Epithelial cell of proximal tubule (primary cell): ENCODE results near the gene TMTC3. TPM values are rescaled to one million over a fixed set of nuclear protein-coding genes. Genes with fewer than 3 reads are reported as not detected.
A peak's percentile ranks its signal among the peaks of the same experiment; 100 is the strongest.

ENCODE experiments used
- DNase-seq: peaks from one replicate; pipeline ENCODE4 v3.0.0-alpha.2; 2011; ENCODE audit warnings: low read depth
- H3K4me3 ChIP-seq: 2 replicates; pipeline ENCODE4 v1.5.1; 2011; ENCODE audit warnings: low read depth, mild to moderate bottlenecking, low read length
- total RNA-seq: library from RNA; depleted of rRNA; stranded (reverse); fragments of >200 nt; gene quantifications from 2 replicates; pipeline ENCODE4 v1.2.3, GENCODE V29; 2015
- TF ChIP-seq, protein P1 (sequence below): conservative IDR thresholded peaks from 2 replicates; pipeline ENCODE4 v1.5.1; 2012; ENCODE audit warnings: low read depth, mild to moderate bottlenecking, low read length

TMTC3 gene
- total RNA-seq, 1 donor from 2014 or later, result 11.6 TPM

DNA sequence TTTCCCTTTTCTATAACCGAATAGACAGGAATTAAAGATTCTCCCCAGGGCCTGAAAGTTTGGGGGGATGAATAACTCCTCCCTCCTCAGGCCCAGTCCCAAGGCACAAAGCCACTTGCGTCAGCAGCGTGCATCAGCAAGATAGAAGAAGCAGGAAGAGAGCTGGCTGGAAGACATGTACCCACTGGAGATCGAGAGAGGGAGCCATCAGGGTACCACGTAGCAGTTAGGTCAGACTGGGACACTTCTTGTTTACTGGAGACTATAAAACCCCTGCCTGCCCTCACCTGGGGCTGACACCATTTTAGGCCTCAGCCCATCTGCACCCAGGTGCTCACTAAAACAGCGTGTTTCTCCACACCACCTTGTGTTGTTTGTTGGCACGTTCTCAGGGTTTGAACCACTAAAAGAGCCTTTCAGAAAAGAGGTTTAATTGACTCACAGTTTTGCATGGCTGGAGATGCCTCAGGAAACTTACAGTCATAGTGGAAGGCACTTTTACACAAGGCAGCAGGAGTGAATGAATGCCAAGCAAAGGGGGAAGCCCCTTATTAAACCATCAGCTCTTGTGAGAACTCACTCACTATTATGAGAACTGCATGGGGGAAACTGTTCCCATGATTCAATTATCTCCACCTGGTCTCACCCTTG, 93.2 kb downstream of the TMTC3 start:
- no peak for DNase-seq
- TF ChIP-seq, protein P1, sequence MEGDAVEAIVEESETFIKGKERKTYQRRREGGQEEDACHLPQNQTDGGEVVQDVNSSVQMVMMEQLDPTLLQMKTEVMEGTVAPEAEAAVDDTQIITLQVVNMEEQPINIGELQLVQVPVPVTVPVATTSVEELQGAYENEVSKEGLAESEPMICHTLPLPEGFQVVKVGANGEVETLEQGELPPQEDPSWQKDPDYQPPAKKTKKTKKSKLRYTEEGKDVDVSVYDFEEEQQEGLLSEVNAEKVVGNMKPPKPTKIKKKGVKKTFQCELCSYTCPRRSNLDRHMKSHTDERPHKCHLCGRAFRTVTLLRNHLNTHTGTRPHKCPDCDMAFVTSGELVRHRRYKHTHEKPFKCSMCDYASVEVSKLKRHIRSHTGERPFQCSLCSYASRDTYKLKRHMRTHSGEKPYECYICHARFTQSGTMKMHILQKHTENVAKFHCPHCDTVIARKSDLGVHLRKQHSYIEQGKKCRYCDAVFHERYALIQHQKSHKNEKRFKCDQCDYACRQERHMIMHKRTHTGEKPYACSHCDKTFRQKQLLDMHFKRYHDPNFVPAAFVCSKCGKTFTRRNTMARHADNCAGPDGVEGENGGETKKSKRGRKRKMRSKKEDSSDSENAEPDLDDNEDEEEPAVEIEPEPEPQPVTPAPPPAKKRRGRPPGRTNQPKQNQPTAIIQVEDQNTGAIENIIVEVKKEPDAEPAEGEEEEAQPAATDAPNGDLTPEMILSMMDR, result no peak
- H3K4me3 ChIP-seq, result no peak overlapping the region

DNA sequence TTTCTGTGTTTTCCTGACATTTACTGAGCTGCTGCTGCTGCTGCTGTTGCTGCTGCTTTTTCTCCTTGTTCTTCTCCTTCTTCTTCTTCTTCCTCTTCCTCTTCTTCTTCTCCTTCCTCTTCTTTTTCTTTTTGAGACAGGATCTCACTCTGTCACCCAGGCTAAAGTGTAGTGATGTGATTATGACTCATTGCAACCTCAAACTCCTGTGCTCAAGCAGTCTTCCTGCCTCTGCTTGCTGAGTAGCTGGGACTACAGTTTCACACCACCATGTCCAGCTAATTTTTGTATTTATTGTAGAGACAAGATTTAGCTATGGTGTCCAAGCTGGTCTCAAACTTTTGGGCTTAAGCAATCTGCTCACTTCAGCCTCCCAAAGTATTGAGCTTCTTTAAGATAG, 95.8 kb downstream of the TMTC3 start:
- H3K4me3 ChIP-seq, result no peak overlapping the region
- TF ChIP-seq, protein P1, result no peak
- DNase-seq, result peak; percentile 32

DNA sequence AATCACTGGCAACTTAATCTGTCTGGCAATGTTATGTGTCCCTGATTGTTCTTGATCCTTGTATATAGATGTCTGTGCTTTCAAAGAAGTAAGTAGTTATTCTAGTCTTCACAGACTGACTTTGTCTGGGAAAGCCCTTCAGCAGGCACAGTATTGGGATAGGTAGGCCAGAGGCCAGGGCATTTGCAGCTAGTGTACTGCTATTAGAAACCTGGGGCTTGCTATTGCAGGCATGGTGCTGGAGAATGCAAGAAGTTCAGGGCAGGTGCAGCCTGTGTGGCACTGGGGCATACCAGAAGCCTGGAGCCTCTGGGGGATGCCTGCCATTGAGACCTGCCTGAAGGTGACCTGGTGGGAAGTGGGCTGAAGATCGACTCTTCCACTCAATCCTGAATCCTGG, 96.3 kb downstream of the TMTC3 start:
- TF ChIP-seq, protein P1, result no peak
- no peak for DNase-seq
- H3K4me3 ChIP-seq, result no peak overlapping the region

- DNase-seq, result peak; percentile 95
- H3K4me3 ChIP-seq, result no peak overlapping the region
- TF ChIP-seq, protein P1, result no peak
These were observed 99.9 kb downstream of the TMTC3 start for GRCh38 chr12:88241862-88242570.

GRCh38 chr12:88242571-88242925, 100.4 kb downstream of the TMTC3 start:
- TF ChIP-seq, protein P1, result no peak
- H3K4me3 ChIP-seq, result no peak overlapping the region
- peak; percentile 57 for DNase-seq

GRCh38 chr12:88242939-88243338, 100.8 kb downstream of the TMTC3 start:
- TF ChIP-seq, protein P1, result no peak
- DNase-seq, result no peak
- no peak overlapping the region for H3K4me3 ChIP-seq

- H3K4me3 ChIP-seq, result no peak overlapping the region
- no peak for DNase-seq
- TF ChIP-seq, protein P1, result no peak
These were observed 101.9 kb downstream of the TMTC3 start for GRCh38 chr12:88243982-88244381.
